HepG2 (cell line): Measurements from ENCODE around the gene FEM1B. TPM values are rescaled to one million over a fixed set of nuclear protein-coding genes. Genes with fewer than 3 reads are reported as not detected.

ENCODE experiments used
- CEBPZ ChIP-seq: IDR thresholded peaks from 2 replicates; pipeline ENCODE4 v1.6.1; 2012; ENCODE audit warnings: low read length, improper control_type of control experiment
- DR1 ChIP-seq: sonication (generic); formaldehyde crosslinking; IDR thresholded peaks from 2 replicates; pipeline ENCODE4 v1.8.0; 2021; ENCODE audit warnings: mild to moderate bottlenecking, missing genetic modification reagents, inconsistent platforms
- HBP1 ChIP-seq: IDR thresholded peaks from 2 replicates; pipeline ENCODE4 v1.6.1; 2016; ENCODE audit warnings: low read depth, control low read depth
- IRF9 ChIP-seq: sonication (generic); formaldehyde crosslinking; IDR thresholded peaks from 2 replicates; pipeline ENCODE4 v1.8.0; 2022; ENCODE audit warnings: missing genetic modification reagents, mild to moderate bottlenecking, borderline replicate concordance
- LCORL ChIP-seq, 2 experiments: fragments of 450-650 bp in 1 of 2; sonication (generic) in 1 of 2; formaldehyde crosslinking in 1 of 2; IDR thresholded peaks; 2 replicates each; pipeline versions ENCODE4 v1.5.0 to v1.6.1; 2017 to 2020; ENCODE audit warnings: antibody characterized with exemption in 1 of 2, missing genetic modification reagents in 1 of 2
- MIER2 ChIP-seq: IDR thresholded peaks from 2 replicates; pipeline ENCODE4 v1.6.1; 2016; ENCODE audit warnings: missing biosample characterization, missing genetic modification reagents
- PREB ChIP-seq: sonication (generic); formaldehyde crosslinking; IDR thresholded peaks from 2 replicates; pipeline ENCODE4 v1.4.0; 2020; ENCODE audit warnings: missing genetic modification reagents
- REXO4 ChIP-seq: sonication (generic); formaldehyde crosslinking; IDR thresholded peaks from 2 replicates; pipeline ENCODE4 v1.8.0; 2022; ENCODE audit warnings: missing genetic modification reagents, mild to moderate bottlenecking, borderline replicate concordance
- ZBTB39 ChIP-seq: sonication (generic); formaldehyde crosslinking; IDR thresholded peaks from 2 replicates; pipeline ENCODE4 v1.5.0; 2020; ENCODE audit warnings: missing genetic modification reagents
- ZNF180 ChIP-seq: sonication (generic); formaldehyde crosslinking; IDR thresholded peaks from 2 replicates; pipeline ENCODE4 v1.4.0; 2020; ENCODE audit warnings: low read depth, missing genetic modification reagents, borderline replicate concordance
- ZNF282 ChIP-seq: fragments of 450-650 bp; IDR thresholded peaks from 2 replicates; pipeline ENCODE4 v1.6.1; 2018; ENCODE audit not compliant: partially characterized antibody
- ZNF574 ChIP-seq: sonication (generic); formaldehyde crosslinking; IDR thresholded peaks from 2 replicates; pipeline ENCODE4 v1.4.0; 2020; ENCODE audit warnings: missing genetic modification reagents
- ZNF737 ChIP-seq: sonication (generic); formaldehyde crosslinking; IDR thresholded peaks from 2 replicates; pipeline ENCODE4 v1.5.0; 2020; ENCODE audit warnings: missing genetic modification reagents, mild to moderate bottlenecking, borderline replicate concordance
- polyA plus RNA-seq, 8 experiments: library from polyadenylated mRNA; depleted of rRNA in 3 of 8; stranded (reverse) in 7 of 8; unstranded in 1 of 8; fragments of >200 nt; fragmentation: Illumina TruSeq in 4 of 8; extraction: Trizol in 4 of 8; gene quantifications; 2 replicates each; pipeline versions ENCODE4 v1.2.1 to v1.2.3, GENCODE V29; 2011 to 2016; ENCODE audit warnings: low read depth in 4 of 8, missing spikeins in 1 of 8, mixed read lengths in 1 of 8; ENCODE audit not compliant: insufficient read depth in 1 of 8
- total RNA-seq, 5 experiments: library from RNA; depleted of rRNA; stranded (reverse); fragments of >200 nt; fragmentation: Illumina TruSeq; extraction: Trizol; gene quantifications; 2 replicates each; pipeline ENCODE4 v1.2.3, GENCODE V29; 2016; ENCODE audit warnings: low read depth in 1 of 5

The FEM1B gene
- total and polyA plus RNA-seq, 2 of the 13 experiments (the other 11 are each of a cell fraction or from before 2014, with no cell fraction given): 38.1 to 40.0 TPM

GRCh38 chr15:68256675-68257450 is 20.7 kb upstream of the FEM1B start (continued):
- TF ChIP-seq PREB (CRISPR knock-in tag): 0 out of 2 replicates have a peak, but pooled peaks have one; percentile 47
- peak; percentile 57; the same call in 1 of the 2 replicates for TF ChIP-seq ZNF574 (CRISPR knock-in tag)
- TF ChIP-seq ZNF737 (CRISPR knock-in tag): no peak
- TF ChIP-seq CEBPZ: no peak
- no peak for TF ChIP-seq MIER2 (CRISPR knock-in tag)
- TF ChIP-seq REXO4: no peak
- 0 out of 2 replicates have a peak, but pooled peaks have one; percentile 30 for TF ChIP-seq HBP1 (CRISPR knock-in tag)
- no peak for TF ChIP-seq ZBTB39
- TF ChIP-seq LCORL (IDR thresholded peaks at IDR 0.05): no peak
- TF ChIP-seq LCORL (CRISPR knock-in tag; IDR thresholded peaks at IDR 0.05): no peak
- no peak for TF ChIP-seq DR1
- peak; percentile 69; the same call in 1 of the 2 replicates for TF ChIP-seq IRF9 (CRISPR knock-in tag)
- TF ChIP-seq ZNF282: no peak
- TF ChIP-seq ZNF180 (CRISPR knock-in tag): no peak
